HAP-1 (cell line): ENCODE results near the gene GBP2.

Source experiments
- DNase-seq, 2 experiments: peaks; one replicate each; pipeline ENCODE4 v3.0.0-alpha.2; 2016 to 2020; ENCODE audit warnings: low spot score in 2 of 2
- H3K27me3 ChIP-seq: fragments of 250-450 bp; sonication (Bioruptor Pico); 2 replicates; pipeline ENCODE4 v1.5.1; 2020; ENCODE audit warnings: low read depth, mild to moderate bottlenecking, moderate library complexity
- H3K36me3 ChIP-seq: fragments of 250-450 bp; sonication (Bioruptor Pico); replicated peaks from 2 replicates; pipeline ENCODE4 v1.5.1; 2020; ENCODE audit warnings: mild to moderate bottlenecking
- H3K4me1 ChIP-seq: fragments of 250-450 bp; sonication (Bioruptor Pico); 2 replicates; pipeline ENCODE4 v1.5.1; 2020; ENCODE audit warnings: mild to moderate bottlenecking
- H3K4me3 ChIP-seq: fragments of 250-450 bp; sonication (Bioruptor Pico); 2 replicates; pipeline ENCODE4 v1.5.1; 2020; ENCODE audit warnings: mild to moderate bottlenecking, moderate library complexity
- H3K9me3 ChIP-seq: fragments of 250-450 bp; sonication (Bioruptor Pico); 2 replicates; pipeline ENCODE4 v1.5.1; 2020; ENCODE audit warnings: mild to moderate bottlenecking, moderate library complexity
- in situ Hi-C: fragments of 300-500 bp; cut with MboI; formaldehyde crosslinking; loops from 3 replicates; pipeline ENCODE4 v1.14.3; 2020; ENCODE audit warnings: low sequenced_read_pairs, inconsistent platforms, mixed read lengths

GBP2 gene

GRCh38 chr1:89068291-89068690, 57.6 kb downstream of the GBP2 start:
- Histone ChIP-seq H3K36me3 (no peaks in the 10 kb centered on the region), H3K9me3 (no peaks in the 10 kb centered on the region), H3K4me3 (no peak overlapping the region), H3K27me3 (no peaks in the 10 kb centered on the region), H3K4me1 (no peaks in the 10 kb centered on the region; the same call in 1 of the 2 replicates)
- in situ Hi-C loops = no loop called here
- no peak for DNase-seq

- DNase-seq = no peak
- Histone ChIP-seq H3K9me3 (no peaks in the 10 kb centered on the region), H3K4me1 (no peaks in the 10 kb centered on the region; the same call in 1 of the 2 replicates), H3K27me3 (no peaks in the 10 kb centered on the region), H3K36me3 (no peaks in the 10 kb centered on the region), H3K4me3 (no peak within 1 kb of the TSS)
- in situ Hi-C loops = no loop called here
These were observed 60.6 kb downstream of the GBP2 start, which contains the start of gene GBP1 for GRCh38 chr1:89065079-89065868. TSS of gene GBP1 (minus strand) at chr1:89065208. CDS start at chr1:89063234, 1,974 bp downstream.

GRCh38 chr1:89064632-89065031, 61.3 kb downstream of the GBP2 start:
- Histone ChIP-seq H3K9me3 (no peaks in the 10 kb centered on the region), H3K36me3 (no peaks in the 10 kb centered on the region), H3K4me3 (no peak overlapping the region), H3K27me3 (no peaks in the 10 kb centered on the region), H3K4me1 (no peaks in the 10 kb centered on the region)
- no peak for DNase-seq
- in situ Hi-C loops = no loop called here

- in situ Hi-C loops = no loop called here
- no peaks in the 10 kb centered on the region for H3K9me3 ChIP-seq
- H3K36me3 ChIP-seq = no peaks in the 10 kb centered on the region
- no peaks in the 10 kb centered on the region for H3K27me3 ChIP-seq
- DNase-seq = no peak
- no peak overlapping the region for H3K4me3 ChIP-seq
- H3K4me1 ChIP-seq = no peaks in the 10 kb centered on the region
These were observed 62.8 kb downstream of the GBP2 start for GRCh38 chr1:89063094-89063493.

GRCh38 chr1:89060091-89060490, 65.8 kb downstream of the GBP2 start:
- no peak overlapping the region for H3K4me3 ChIP-seq
- H3K4me1 ChIP-seq = no peaks in the 10 kb centered on the region
- H3K36me3 ChIP-seq = no peaks in the 10 kb centered on the region
- no peak for DNase-seq
- in situ Hi-C loops = no loop called here
- no peaks in the 10 kb centered on the region for H3K9me3 ChIP-seq
- H3K27me3 ChIP-seq = no peaks in the 10 kb centered on the region
